Stimulated activated CD8-positive, alpha-beta memory T cell treated with anti-CD3 and anti-CD28 coated beads, Interleukin-12 subunit alpha, Interleukin-12 subunit beta, amount 100 ng/mL, for 1 hour (primary cell): Measurements from ENCODE around the gene RBM47.
"Not testable (repeated sequence)": the region's sequence is repeated elsewhere in the genome, so short reads cannot be mapped to it uniquely, and the experiment has no call there.

Experiments used
- DNase-seq: peaks from one replicate; pipeline ENCODE4 v3.0.0-alpha.2; 2020; ENCODE audit warnings: low read depth

Gene RBM47

DNA sequence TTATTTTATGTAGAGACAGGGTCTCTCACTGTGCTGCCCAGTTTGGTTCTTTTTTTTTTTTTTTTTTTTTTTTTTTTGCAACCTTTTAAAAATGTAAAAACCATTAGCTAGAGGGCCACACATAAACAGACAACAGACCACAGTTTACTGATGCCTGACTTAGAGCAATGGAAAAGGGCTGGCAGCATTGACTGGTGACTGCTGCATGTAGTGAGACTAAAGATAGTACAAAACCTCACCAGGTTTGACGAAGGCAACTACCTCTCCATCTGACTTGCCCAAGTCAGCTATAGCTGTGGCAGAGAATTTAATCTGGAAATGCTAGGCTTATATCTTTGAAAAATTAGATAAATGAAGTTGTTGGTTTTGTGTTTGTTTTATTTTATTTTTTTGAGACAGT lies 102.9 kb downstream of the RBM47 start:
- no peak for DNase-seq

DNA sequence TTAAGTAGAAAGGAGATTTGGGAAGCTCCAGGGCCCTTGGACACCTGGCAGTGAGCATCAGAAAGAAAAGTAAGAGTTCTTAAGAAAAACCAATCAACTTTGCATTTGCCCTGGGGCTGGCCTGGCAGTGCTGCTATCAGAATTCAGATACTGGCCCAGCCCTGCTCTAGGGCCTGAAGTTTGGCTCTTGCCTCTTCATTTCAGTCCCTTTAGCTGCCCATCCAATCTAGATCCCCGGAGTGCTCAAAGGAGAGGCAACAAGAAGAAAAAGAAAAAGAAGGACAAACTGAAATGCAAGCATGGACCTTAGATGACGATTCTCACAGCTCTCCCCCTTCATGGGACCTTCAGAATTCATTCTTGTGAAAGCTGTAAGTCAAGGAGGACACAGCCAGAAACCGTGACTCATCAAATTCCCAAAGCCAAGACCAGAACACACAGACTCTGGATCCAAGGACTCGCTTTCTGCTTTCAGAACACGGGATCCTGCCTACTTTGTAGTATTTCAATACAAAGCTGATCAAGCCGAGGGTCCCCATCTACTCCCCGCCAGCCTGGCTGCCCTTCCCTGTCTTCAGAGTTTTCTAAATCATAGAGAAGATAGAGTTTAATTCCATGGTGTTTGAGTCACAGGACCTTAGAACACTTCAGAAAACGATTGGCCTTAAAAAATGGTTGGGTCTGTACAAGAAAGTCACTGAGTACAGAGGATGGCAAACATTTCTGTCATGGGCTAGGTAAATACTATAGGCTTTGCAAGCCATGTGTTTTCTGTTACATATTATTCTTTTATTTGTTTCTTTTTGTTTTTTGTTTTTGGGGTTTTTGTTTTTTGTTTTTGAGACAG lies 103.7 kb downstream of the RBM47 start:
- DNase-seq, result no peak

DNA sequence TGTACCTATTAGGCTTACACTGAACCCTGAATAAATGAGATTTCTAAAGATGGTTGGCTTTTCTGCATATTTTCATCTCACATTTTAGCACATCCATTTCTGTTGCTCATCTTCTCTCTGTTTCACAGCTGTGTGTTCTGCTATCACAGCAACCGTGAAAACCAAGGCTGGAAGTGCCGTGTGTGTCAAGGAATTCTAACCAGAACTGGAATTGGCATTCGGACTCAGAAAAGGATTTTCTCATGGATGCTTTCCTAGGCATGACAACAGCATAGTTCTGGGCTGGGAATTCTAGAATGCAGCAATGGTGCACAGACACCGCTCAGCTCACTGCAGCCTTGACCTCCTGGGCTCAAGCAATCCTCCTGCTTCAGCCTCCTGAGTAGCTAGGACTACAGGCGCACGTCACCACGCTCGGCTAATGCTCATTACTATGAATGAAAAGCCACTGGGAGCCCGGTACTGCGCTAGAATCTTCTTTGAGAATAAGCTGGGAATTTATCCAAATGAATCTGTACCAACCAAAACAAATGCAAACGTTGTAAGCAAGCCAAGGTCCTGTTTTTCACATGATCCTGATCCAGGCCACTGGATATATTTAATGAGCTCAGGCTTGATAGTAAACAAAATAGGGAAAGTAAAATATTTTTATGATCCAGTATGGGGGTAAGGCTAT lies 105.2 kb downstream of the RBM47 start:
- DNase-seq, result no peak

DNA sequence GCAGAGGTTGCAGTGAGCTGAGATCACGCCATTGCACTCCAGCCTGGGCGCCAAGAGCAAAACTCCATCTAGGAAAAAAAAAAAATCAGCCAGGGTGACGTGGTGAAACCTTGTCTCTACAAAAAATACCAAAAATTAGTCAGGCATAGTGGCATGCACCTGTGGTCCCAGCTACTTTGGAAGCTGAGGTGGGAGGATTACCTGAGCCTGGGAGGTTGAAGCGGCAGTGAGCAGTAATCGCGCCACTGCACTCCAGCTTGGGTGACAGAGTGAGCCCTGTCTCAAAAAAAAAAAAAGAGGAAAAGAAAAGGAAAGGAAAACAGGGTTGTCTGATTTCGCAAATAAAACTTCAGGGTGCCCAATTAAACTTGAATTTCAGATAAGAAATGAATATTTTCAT lies 106.1 kb downstream of the RBM47 start:
- no peak for DNase-seq

DNA sequence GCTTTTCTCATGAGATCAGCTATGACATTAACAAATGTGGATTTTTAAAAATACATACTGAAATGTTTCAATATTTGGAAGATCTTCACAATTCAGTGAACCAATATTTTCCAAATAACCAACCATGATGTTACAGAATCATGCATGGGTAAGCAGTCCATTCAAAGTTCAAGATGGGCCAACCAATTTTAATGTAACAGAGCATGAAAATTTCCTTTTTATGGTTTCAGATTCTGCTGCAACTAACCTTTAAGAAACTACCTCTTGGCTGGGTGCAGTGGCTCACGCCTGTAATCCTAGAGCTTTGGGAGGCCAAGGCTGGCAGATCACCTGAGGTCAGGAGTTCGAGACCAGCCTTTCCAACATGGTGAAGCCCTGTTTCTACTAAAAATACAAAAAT lies 107.7 kb downstream of the RBM47 start:
- no peak for DNase-seq

DNA sequence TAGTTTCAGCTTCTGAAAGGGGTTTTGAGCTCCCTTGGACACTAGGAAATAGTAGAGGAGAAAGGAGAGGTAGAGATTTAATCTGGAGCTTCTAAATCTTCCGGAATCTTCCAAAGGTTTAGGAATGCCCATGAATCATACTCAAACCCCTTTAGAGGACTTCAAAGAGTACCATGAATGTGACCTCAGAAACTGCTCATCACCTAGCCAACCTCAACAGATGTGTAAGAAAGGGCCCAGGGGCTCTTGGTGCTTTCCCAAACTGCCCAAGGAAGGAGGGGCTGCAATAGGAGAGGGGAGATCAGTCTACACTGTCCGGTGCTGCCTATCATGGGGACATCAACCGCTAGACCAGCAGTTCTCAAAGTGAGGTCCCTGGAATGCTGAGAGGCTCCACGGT lies 109.1 kb downstream of the RBM47 start:
- no peak for DNase-seq

DNA sequence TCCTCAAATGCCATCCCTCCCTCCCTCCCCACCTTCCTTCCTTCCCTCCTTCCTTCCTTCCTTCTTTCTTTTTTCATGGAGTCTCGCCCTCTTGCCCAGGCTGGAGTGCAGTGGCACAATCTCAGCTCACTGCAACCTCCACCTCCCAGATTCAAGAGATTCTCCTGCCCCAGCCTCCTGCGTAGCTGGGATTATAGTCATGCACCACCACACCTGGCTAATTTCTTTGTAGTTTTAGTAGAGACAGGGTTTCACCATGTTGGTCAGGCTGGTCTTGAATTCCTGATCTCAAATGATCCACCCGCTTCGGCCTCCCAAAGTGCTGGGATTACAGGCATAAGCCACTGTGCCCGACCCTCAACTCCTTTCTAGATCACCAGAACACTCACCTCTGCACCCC lies 112.6 kb downstream of the RBM47 start:
- DNase-seq, result not testable (repeated sequence)

DNA sequence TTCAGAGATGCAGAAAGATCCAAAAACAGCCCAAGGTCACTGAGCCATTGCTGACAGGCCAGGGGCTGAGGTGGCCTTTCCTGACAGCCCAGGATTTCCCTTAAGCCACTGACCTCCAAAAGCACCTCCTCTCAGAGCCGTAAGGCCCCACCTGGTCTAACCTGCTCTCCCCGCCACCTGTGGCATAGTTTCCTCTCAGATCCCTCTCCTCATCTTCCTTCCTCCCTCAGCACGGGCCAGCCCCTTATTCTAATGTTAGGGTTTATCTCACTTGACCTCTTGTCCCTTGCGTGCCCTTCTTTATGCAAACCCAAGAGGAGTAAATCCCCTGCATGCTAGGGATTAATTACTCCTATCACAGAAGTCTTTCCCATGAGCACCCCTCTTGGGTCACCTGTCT lies 113.0 kb downstream of the RBM47 start:
- DNase-seq, result no peak

DNA sequence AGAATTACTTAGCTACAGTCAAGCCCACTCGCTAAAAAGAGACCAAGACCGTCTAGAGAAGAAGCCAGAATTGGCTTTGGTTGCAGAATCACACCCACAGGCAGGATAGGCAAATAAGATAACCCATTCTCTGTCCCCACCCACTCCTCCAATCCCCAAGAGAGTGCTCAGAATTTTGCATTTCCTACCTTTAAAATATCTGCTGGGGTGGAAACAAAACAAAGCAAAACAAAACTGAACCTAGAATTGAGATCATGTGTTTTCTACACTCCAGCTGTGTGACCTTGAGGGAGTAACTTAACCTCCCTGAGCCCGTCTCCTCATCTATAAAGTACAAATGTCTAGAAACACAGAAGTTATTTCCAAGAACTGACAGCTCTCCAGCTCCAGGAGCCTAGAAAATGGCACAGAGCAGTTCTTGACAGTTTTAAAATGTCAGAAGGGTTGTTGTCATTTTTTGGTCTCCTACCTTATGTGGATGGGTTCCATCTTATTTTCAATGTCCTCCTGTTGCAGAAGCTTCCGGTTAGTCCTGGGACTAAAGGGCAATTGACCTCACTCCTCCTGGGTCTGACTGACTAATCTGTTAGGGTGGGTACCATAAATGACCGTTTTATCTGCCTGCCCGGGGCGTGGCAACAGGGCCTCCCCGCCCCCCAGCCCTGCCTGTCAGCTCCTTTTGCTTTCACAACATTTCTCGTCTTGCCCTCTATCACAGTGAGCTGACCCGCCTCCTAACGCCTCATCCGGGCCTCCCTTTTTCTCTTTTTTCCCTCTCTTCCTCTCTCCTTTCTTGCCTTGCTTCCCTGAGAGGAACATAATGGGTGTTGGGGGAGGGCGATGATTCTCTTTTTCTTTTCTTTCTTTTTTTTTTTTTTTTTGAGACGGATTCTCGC lies 114.0 kb downstream of the RBM47 start:
- DNase-seq, result no peak

DNA sequence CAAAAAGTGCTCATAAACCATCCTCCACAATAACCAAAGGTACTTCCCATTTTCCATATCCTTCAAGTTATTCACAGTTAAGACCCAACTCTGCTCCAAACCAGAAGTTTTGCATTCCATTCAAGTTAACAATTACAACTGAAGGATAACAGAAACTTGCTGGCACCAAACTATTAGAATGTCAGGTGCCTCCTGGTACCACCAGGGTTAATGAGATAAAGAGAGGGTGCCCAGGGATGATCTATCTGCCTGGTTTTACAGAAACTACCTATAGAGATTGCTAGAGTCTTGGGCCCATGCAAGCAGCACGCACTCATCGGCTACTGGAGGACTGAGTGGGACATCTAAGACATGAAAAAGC lies 114.6 kb downstream of the RBM47 start:
- no peak for DNase-seq

DNA sequence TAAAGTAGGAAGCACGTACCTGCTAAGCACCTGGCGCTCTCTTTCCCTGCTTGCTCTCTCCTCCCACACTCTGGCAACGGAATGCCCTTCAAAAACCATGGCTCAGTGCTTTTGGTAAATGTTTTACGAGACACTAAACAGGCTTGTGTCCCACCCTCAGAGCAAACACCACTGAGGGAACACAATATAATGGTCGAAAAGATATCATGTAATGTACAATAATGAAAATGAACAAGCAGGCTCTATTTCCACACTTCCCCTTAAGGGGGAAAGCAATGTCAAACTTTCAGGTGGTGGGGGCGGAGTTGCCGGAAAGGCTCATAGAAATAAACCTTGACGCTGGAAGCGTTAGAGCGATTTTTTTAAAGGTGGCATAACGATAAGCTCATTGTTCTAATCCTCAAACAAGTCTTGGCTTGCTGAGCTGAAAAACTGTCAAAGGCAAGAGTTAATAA lies 115.1 kb downstream of the RBM47 start:
- no peak for DNase-seq

DNA sequence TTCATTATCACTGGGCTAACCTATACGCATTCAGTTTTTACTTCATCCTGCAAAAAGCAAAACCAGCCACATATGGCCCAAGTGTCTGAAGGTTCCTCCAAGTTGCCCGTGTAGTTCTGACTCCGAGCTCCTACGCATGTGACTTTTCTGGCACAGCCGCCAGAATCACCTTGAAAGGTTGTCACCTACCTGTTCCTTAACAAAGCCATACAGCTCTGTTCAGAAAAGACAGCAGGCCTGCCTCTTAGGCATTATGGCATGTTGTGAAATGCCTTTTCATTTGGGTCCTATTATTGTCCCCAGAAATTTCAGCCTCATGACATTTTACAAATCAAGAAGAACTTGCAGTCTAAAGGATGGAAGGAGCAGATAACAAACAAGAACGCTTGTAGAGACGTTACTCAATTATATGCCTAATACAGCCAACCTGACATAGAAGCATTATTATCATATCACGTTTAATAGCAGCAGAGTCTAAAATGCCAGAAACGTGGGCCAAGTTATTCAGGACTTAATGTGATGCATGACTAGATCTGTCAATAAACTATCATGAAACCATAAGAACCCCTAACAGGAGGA lies 118.5 kb downstream of the RBM47 start:
- no peak for DNase-seq

DNA sequence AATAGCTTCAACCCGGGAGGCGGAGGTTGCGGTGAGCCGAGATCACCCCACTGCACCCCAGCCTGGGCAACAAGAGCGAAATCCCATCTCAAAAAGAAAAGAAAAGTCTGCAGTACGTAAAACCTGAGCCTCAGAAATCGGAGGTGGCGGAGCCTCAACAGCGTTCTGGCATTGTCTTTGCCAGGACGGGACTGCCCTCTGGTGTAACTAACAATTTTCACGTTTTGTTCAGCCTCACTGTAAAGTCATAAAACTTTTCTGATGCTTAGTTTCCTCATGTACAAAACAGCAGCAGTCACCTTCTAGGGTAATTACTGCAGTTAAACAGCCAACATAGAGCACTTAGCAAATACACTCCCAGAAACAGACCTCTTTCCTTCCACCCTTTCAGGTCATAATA lies 121.7 kb downstream of the RBM47 start:
- DNase-seq, result no peak

DNA sequence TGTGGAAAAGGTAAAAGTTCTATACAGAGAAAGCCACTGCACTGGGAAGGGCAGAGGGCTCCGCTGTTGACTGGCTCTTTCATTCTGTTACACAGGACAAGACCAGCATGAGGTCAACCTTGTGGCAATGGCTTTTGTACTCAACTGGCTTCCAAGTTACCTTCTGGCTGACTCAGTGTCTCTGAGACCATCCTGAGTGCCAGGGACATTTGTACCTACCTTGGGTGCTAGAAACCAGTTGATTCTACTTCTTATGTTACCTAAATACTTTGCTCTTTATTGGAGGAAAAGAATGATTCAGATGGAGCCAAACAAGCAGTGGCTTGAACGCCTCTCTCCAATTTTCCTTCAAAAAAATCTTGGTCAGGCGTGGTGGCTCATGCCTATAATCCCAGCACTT lies 123.2 kb downstream of the RBM47 start:
- no peak for DNase-seq

DNA sequence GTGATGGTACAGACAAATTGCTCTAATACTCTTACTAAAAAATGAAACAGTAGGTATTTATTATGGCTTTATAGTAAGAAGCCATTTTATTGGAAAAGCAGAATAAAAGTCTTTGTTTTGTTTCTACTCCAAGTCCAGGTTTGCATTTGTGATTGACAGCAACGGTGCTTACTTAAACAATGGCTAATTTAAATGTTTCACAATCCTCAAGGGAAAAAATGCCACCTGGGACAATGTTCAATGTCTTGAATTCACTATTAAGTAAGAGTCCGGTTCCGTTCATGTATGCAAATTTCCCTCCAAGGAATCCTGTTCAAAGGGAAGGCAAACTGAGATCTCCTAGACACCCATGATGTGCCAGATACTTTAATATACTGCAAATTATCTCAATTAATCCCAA lies 123.6 kb downstream of the RBM47 start:
- DNase-seq, result no peak

DNA sequence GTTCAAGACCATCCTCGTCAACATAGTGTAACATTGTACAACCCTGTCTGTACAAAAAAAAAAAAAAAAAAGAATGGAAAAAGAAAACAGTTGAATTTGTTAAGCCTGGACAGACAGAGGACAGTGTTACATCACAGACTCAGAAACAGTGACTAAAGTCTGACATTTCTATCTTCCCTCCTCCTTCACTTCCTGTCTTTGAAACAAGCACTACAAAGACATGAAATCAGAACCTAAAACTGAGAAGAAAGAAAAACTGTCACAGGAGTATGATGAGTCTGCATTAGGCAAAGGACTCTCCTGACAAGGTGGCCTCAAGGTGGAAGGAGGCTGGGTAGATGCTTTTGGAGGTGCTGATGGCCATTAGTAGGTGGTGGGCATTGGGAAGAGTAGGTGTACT lies 126.7 kb downstream of the RBM47 start:
- no peak for DNase-seq

DNA sequence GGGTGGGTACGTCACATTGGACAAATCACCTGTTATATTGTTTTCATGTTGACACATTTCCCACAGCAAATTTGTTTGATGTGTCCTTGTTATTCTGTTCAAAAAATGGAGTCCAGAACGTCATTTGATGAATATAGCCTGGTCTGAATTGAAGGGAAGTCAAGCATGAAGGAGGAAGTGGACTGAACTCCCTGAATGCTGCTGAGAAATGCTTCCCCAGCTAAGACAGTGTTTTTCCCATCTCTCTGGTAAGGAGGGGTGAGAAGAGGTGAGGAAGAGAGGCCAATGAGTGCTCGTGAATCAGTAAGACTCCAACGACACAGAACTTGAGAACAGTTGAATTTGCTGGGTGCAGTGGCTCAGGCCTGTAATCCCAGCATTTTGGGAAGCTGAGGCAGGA lies 127.4 kb downstream of the RBM47 start:
- DNase-seq, result no peak

DNA sequence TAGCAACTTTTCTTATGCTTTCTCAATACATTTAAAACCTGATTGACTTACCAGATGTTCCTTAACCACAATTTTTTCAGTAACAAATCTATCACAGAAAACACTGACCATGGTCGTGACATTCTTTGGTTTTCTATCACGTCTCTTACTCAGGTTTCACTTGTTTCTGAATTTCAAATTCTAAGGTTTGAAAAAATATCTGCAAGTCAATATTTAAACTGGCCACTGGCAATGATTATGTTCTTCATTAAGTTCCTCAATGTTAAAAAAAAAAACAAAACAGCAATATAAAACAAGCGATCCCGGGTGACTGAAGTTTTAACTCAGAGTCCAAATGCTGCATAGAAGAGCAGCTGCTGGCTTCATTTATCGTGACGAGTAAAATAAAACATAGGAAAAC lies 128.9 kb downstream of the RBM47 start:
- DNase-seq, result no peak

DNA sequence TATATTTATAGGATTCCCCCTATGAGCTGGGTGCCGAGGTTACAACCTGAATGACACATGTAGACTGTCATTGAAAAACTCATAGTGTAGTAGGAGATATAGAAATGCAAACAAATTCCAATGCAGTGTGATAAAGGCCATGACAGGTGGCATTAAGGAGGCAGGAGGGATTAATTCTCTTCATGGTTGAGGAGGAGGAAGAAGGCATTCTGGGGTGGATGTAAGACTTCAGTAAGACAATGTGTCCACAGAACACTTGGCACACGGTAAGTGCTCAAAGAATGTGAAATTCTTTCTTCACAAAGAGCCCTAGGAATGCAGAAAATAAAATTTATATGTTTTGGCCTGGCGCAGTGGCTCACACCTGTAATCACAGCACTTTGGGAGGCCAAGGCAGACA lies 136.5 kb downstream of the RBM47 start:
- DNase-seq, result no peak

DNA sequence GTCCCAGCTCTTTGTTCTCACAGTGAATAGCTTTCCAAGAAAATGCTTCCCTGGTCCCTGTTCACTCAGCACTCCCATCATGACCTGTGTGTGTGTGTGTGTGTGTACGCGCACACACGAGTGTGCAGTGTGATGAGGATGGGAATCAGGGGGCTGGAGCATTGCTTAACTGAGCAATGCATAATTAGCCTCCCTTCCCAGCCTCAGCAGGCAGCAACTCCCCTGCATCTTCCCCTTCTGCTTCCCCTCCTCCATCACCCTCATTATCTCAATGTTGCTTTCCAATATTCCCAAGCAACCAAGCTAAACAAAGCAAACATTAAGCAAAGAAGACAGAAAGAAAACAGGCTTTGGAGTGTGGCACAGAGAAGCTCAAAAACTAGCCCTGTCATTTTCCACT lies 137.0 kb downstream of the RBM47 start:
- no peak for DNase-seq

DNA sequence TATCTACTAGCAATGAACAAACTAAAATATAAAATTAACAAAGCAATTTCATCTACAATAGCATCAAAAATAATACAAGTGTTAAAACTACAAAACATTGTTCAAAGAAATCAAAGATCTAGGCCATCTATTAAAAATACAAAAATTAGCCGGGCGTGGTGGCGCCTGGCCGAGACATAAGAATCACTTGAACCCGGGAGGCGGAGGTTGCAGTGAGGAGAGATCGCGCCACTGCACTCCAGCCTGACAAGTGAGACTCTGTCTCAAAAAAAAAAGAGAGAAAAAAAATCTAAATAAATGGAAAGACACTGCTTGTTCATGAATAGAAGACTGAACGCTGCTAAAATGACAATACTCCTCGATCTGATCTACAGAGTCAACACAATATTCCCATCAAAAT lies 139.2 kb downstream of the RBM47 start:
- no peak for DNase-seq

DNA sequence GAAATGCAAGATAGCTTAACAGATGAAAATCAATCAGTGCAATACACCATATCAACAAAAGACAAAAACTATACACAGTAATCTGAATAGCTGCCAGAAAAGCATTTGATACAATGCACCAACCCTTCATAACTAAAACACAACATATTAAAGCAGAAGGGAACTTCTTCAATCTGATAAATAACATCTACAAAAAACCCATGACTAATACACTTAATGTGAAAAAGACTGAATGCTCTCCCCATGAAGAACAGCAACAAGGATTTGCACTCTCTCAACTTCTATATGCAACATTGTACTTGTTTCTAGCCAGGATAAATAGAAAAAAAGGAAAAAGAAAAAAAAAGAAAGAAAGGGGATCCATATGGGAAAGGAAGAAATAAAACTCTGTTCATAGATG lies 139.7 kb downstream of the RBM47 start:
- DNase-seq, result no peak
